K562 (cell line): ENCODE data around the gene VPS37B. TPM values are rescaled to one million over a fixed set of nuclear protein-coding genes. Genes with fewer than 3 reads are reported as not detected.

Experiments
- ATAC-seq: fragments of 200-7000 bp; cut with Tn5 transposase; 3 replicates; pipeline ENCODE4 v1.9.1; 2020; ENCODE audit warnings: moderate library complexity
- BruUV-seq: library from RNA; stranded (reverse); fragments of 400-500 nt; replicated peaks from 2 replicates; lab custom pipeline; 2021; lab: Mats Ljungman, UMichigan
- CTCF ChIA-PET: fragments of 300-600 bp; formaldehyde crosslinking; extraction: SDS; loops from one replicate; lab custom pipeline; 2021; ENCODE audit warnings: low intra/inter-chr PET ratio; lab: Yijun Ruan, JAX
- POLR2A ChIA-PET: fragments of 300-600, 350-650 bp; sonication (Branson Sonifier 250); formaldehyde crosslinking; extraction: SDS; loops from one replicate; lab custom pipeline; 2021; ENCODE audit warnings: antibody characterized with exemption, inconsistent platforms; lab: Yijun Ruan, JAX
- DNase-seq, 4 experiments: peaks; one replicate each; pipeline versions ENCODE4 v3.0.0 to v3.0.0-alpha.2; 2011 to 2018; ENCODE audit warnings: low spot score in 3 of 4, mixed read lengths in 3 of 4; ENCODE audit errors: extremely low read depth in 1 of 4
- FAIRE-seq: peaks from 2 replicates; lab custom pipeline; 2011; peaks lifted over from hg19 to GRCh38; lab: Jason Lieb, UNC
- H2AFZ ChIP-seq: 2 replicates; pipeline ENCODE4 v1.6.0; 2011; ENCODE audit warnings: low read depth, low read length, control low read depth, inconsistent platforms
- H3K27ac ChIP-seq: fragments of 200-600 bp; 3 replicates; pipeline ENCODE4 v1.8.0; 2011; ENCODE audit warnings: low read depth, mild to moderate bottlenecking, control low read depth, inconsistent platforms, low read length, moderate library complexity, mixed read lengths; ENCODE audit errors: extremely low read depth
- H3K27me3 ChIP-seq, 2 experiments: fragments of 300-600 bp in 1 of 2; 2 replicates in 1 of 2; 3 replicates in 1 of 2; pipeline versions ENCODE4 v1.6.0 to v1.8.0; 2011; ENCODE audit warnings: inconsistent platforms in 2 of 2, low read length in 2 of 2, mild to moderate bottlenecking in 1 of 2, mixed read lengths in 1 of 2, moderate library complexity in 1 of 2; ENCODE audit not compliant: control insufficient read depth in 2 of 2, insufficient read depth in 2 of 2
- H3K36me3 ChIP-seq: fragments of 300-600 bp; 3 replicates; pipeline ENCODE4 v1.8.0; 2011; ENCODE audit warnings: mild to moderate bottlenecking, low read length, inconsistent platforms; ENCODE audit not compliant: control insufficient read depth, insufficient read depth
- H3K4me1 ChIP-seq, 2 experiments: fragments of 200-600 bp in 1 of 2; replicated peaks in 1 of 2; 2 replicates in 1 of 2; 3 replicates in 1 of 2; pipeline versions ENCODE4 v1.5.1 to v1.8.0; 2011; ENCODE audit warnings: inconsistent platforms in 2 of 2, low read length in 2 of 2, mild to moderate bottlenecking in 1 of 2, mixed read lengths in 1 of 2, moderate library complexity in 1 of 2; ENCODE audit not compliant: control insufficient read depth in 2 of 2, insufficient read depth in 2 of 2
- H3K4me2 ChIP-seq: 2 replicates; pipeline ENCODE4 v1.6.1; 2011; ENCODE audit warnings: low read length, control low read depth, inconsistent platforms, mixed read lengths; ENCODE audit not compliant: insufficient read depth
- H3K4me3 ChIP-seq: fragments of 200-600 bp; sonication (generic), shearing (Covaris generic); 2 replicates; pipeline ENCODE4 v1.5.1; 2016; ENCODE audit warnings: control low read depth, inconsistent platforms
- H3K79me2 ChIP-seq: fragments of 200-600 bp; 3 replicates; pipeline ENCODE4 v1.8.0; 2011; ENCODE audit warnings: low read length, inconsistent platforms; ENCODE audit not compliant: control insufficient read depth, insufficient read depth
- H3K9ac ChIP-seq, 2 experiments: 2 replicates each; pipeline versions ENCODE4 v1.6.0 to v1.6.1; 2011; ENCODE audit warnings: low read depth in 2 of 2, low read length in 2 of 2, control low read depth in 1 of 2, inconsistent platforms in 1 of 2, mild to moderate bottlenecking in 1 of 2, mixed read lengths in 1 of 2; ENCODE audit not compliant: insufficient read depth in 1 of 2
- H3K9me1 ChIP-seq: one replicate; pipeline ENCODE4 v1.6.0; 2011; ENCODE audit warnings: inconsistent platforms, mild to moderate bottlenecking, low read length, moderate library complexity; ENCODE audit not compliant: control insufficient read depth, insufficient read depth
- H3K9me3 ChIP-seq: replicated peaks from 2 replicates; pipeline ENCODE4 v1.5.1; 2011; ENCODE audit warnings: low read depth, low read length, inconsistent platforms; ENCODE audit not compliant: control insufficient read depth, insufficient read depth
- H4K20me1 ChIP-seq: replicated peaks from 2 replicates; pipeline ENCODE4 v1.6.1; 2011; ENCODE audit warnings: low read length, inconsistent platforms, mixed read lengths; ENCODE audit not compliant: control insufficient read depth, insufficient read depth
- ASH1L ChIP-seq: fragments of 450-650 bp; IDR thresholded peaks from 2 replicates; pipeline ENCODE4 v1.6.1; 2018; ENCODE audit warnings: borderline replicate concordance, mild to moderate bottlenecking, low read depth; ENCODE audit not compliant: partially characterized antibody
- BRD4 ChIP-seq: fragments of 200-600 bp; sonication (generic); IDR thresholded peaks from 2 replicates; pipeline ENCODE4 v1.6.1; 2017; ENCODE audit warnings: inconsistent platforms
- NFATC3 ChIP-seq: fragments of 450-650 bp; IDR thresholded peaks from 2 replicates; pipeline ENCODE4 v1.6.1; 2017; ENCODE audit warnings: mild to moderate bottlenecking
- PHB ChIP-seq: fragments of 250-450 bp; sonication (Bioruptor Pico); IDR thresholded peaks from 2 replicates; pipeline ENCODE4 v1.5.0; 2021
- POLR2AphosphoS5 ChIP-seq: IDR thresholded peaks from 2 replicates; pipeline ENCODE4 v1.6.1; 2011; ENCODE audit warnings: mild to moderate bottlenecking, low read depth, low read length, moderate library complexity; ENCODE audit not compliant: control insufficient read depth, insufficient read depth
- POLR2B ChIP-seq: fragments of 450-650 bp; IDR thresholded peaks from 2 replicates; pipeline ENCODE4 v1.6.1; 2018; ENCODE audit warnings: low read depth; ENCODE audit not compliant: partially characterized antibody
- TAF7 ChIP-seq: fragments of 450-650 bp; IDR thresholded peaks from 2 replicates; pipeline ENCODE4 v1.6.1; 2016; ENCODE audit warnings: missing genetic modification characterization, missing compliant biosample characterization
- ZNF232 ChIP-seq: sonication (generic); formaldehyde crosslinking; IDR thresholded peaks from 2 replicates; pipeline ENCODE4 v1.8.0; 2022; ENCODE audit warnings: mild to moderate bottlenecking, missing genetic modification reagents
- ZNF3 ChIP-seq: fragments of 250-450 bp; sonication (Bioruptor Pico); IDR thresholded peaks from 2 replicates; pipeline ENCODE4 v1.5.0; 2021; ENCODE audit warnings: mild to moderate bottlenecking, moderate library complexity
- ZNF57 ChIP-seq: fragments of 450-650 bp; formaldehyde crosslinking; IDR thresholded peaks from 2 replicates; pipeline ENCODE4 v1.4.0; 2020; ENCODE audit warnings: mild to moderate bottlenecking, moderate library complexity
- WGBS: fragments of 100-300 bp; shearing (Covaris generic); methylation state at CpG from one replicate; pipeline ENCODE4 v1.1.6; 2016; ENCODE audit warnings: low coverage, mixed read lengths; ENCODE audit not compliant: insufficient coverage; ENCODE audit errors: missing lambda C conversion rate; 5-methylcytosine and 5-hydroxymethylcytosine counted together
- in situ Hi-C: fragments of 300-500 bp; cut with MboI; formaldehyde crosslinking; loops from 4 replicates; pipeline ENCODE4 v1.15.0; 2018; ENCODE audit warnings: inconsistent platforms, mixed read lengths
- intact Hi-C: fragments of 100-400 bp; cut with micrococcal nuclease; formaldehyde crosslinking; loops from 2 replicates; pipeline ENCODE4 v1.14.2; 2022
- polyA plus RNA-seq, 8 experiments: library from polyadenylated mRNA; depleted of rRNA in 4 of 8; stranded (reverse) in 5 of 8; unstranded in 3 of 8; fragments of >200 nt; fragmentation: Nextera tagmentation in 2 of 8; fragmentation: Illumina TruSeq in 1 of 8; extraction: Ambion mirVana in 2 of 8; extraction: Trizol in 1 of 8; gene quantifications; 2 replicates each; pipeline versions ENCODE4 v1.2.1 to v1.2.3, GENCODE V29; 2011 to 2014; ENCODE audit warnings: inconsistent platforms in 1 of 8, missing spikeins in 1 of 8
- total RNA-seq, 7 experiments: library from RNA; depleted of rRNA in 6 of 7; stranded (reverse); fragments of >200 nt in 6 of 7; fragmentation: Illumina TruSeq in 2 of 7; extraction: Trizol in 2 of 7; gene quantifications; 2 replicates each; pipeline versions ENCODE4 v1.2.1 to v1.2.3, GENCODE V29; 2011 to 2021; ENCODE audit warnings: low replicate concordance in 1 of 7
- TF ChIP-seq, protein P1 (sequence below): sonication (generic); formaldehyde crosslinking; IDR thresholded peaks from 2 replicates; pipeline ENCODE4 v1.8.0; 2023; ENCODE audit warnings: mild to moderate bottlenecking, missing genetic modification reagents

VPS37B gene
- total and polyA plus RNA-seq, 9 of the 15 experiments (the other 6 are each of a cell fraction or from before 2014, with no cell fraction given), result 0.28 to 37.4 (median 17.9) TPM

- no peaks in the 10 kb centered on the region for H3K36me3 ChIP-seq
- POLR2A ChIA-PET, result interaction anchor here (0.9 to 1.0 kb wide), 2 partner anchors 16 to 17 kb away, joined by 3 read pairs; no protein-coding TSS in a partner anchor
- H2AFZ ChIP-seq, result no peak overlapping the region
- TF ChIP-seq NFATC3 (no peak), BRD4 (no peak), ASH1L (no peak), ZNF3 (CRISPR knock-in tag) (no peak), ZNF232 (CRISPR knock-in tag) (no peak), TAF7 (tag) (no peak), PHB (CRISPR knock-in tag) (no peak), ZNF57 (CRISPR knock-in tag) (no peak), POLR2AphosphoS5 (no peak), POLR2B (no peak)
- TF ChIP-seq, protein P1, sequence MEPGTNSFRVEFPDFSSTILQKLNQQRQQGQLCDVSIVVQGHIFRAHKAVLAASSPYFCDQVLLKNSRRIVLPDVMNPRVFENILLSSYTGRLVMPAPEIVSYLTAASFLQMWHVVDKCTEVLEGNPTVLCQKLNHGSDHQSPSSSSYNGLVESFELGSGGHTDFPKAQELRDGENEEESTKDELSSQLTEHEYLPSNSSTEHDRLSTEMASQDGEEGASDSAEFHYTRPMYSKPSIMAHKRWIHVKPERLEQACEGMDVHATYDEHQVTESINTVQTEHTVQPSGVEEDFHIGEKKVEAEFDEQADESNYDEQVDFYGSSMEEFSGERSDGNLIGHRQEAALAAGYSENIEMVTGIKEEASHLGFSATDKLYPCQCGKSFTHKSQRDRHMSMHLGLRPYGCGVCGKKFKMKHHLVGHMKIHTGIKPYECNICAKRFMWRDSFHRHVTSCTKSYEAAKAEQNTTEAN (CRISPR knock-in tag), result no peak
- H3K9ac ChIP-seq, result peak overlapping the region in 1 of 2 experiments; percentile 65; a peak in 1 of 4 replicates
- peaks cover 12 to 14% of the 10 kb centered on the region in 2 experiments; a peak in 4 of 5 replicates for H3K4me1 ChIP-seq
- CTCF ChIA-PET, result no interaction called here
- FAIRE-seq, result no peak
- no peaks in the 10 kb centered on the region for H3K9me3 ChIP-seq
- H3K79me2 ChIP-seq, result peaks cover 10% of the 10 kb centered on the region
- BruUV-seq, result no TSS peak
- intact Hi-C loops (no loop called here), in situ Hi-C loops (no loop called here)
- no peak for DNase-seq
- no peak overlapping the region for H3K4me2 ChIP-seq
- no peaks in the 10 kb centered on the region for H3K27me3 ChIP-seq
- H3K9me1 ChIP-seq, result no peaks in the 10 kb centered on the region
- 0 out of 2 replicates have a peak, but pooled peaks cover 3% of the 10 kb centered on the region for H4K20me1 ChIP-seq
- no peak overlapping the region for H3K4me3 ChIP-seq
- no peak overlapping the region for H3K27ac ChIP-seq
- ATAC-seq, result no peak
- 87% methylated on average over 6 of the region's 6 CpGs for WGBS
Measured at GRCh38 chr12:122899887-122900286, 4.0 kb upstream of the VPS37B start.
